Uterus (tissue), 4 donors: ENCODE measurements around the gene RANBP1. TPM values are rescaled to one million over a fixed set of nuclear protein-coding genes. Genes with fewer than 3 reads are reported as not detected.

Source experiments
- DNase-seq, 2 donors: peaks; one replicate each; pipeline ENCODE4 v3.0.0-alpha.2; 2019 to 2020
- H3K27ac ChIP-seq, 2 donors: fragments of 200-600 bp; sonication (generic); 1 replicate in 1 of 2; 2 replicates in 1 of 2; pipeline ENCODE4 v1.5.1; 2016 to 2018
- H3K27me3 ChIP-seq, 2 donors: fragments of 200-600 bp; sonication (generic); one replicate each; pipeline ENCODE4 v1.5.1; 2018 to 2019; ENCODE audit warnings: control low read depth in 1 of 2
- H3K36me3 ChIP-seq, 2 donors: fragments of 200-600 bp; sonication (generic); one replicate each; pipeline ENCODE4 v1.5.1; 2019; ENCODE audit warnings: control low read depth in 1 of 2
- H3K4me1 ChIP-seq, 2 donors: fragments of 200-600 bp; sonication (generic); one replicate each; pipeline ENCODE4 v1.5.1; 2018 to 2019; ENCODE audit warnings: control low read depth in 1 of 2
- H3K4me3 ChIP-seq, 2 donors: fragments of 200-600 bp; sonication (generic); 1 replicate in 1 of 2; 2 replicates in 1 of 2; pipeline ENCODE4 v1.5.1; 2018 to 2019; ENCODE audit warnings: mild to moderate bottlenecking in 1 of 2
- H3K9me3 ChIP-seq, 2 donors: fragments of 200-600 bp; sonication (generic); one replicate each; pipeline ENCODE4 v1.5.1; 2019; ENCODE audit warnings: control low read depth in 1 of 2
- CTCF ChIP-seq, 4 experiments: fragments of 200-600 bp in 2 of 4; fragments of 450-650 bp in 2 of 4; sonication (generic) in 2 of 4; IDR thresholded peaks; one replicate each; pipeline ENCODE4 v1.5.1; 2016 to 2019; ENCODE audit warnings: antibody characterized with exemption in 4 of 4, mild to moderate bottlenecking in 2 of 4, moderate library complexity in 1 of 4
- POLR2A ChIP-seq, 2 donors: fragments of 450-650 bp; IDR thresholded peaks; one replicate each; pipeline ENCODE4 v1.6.1; 2016; ENCODE audit warnings: antibody characterized with exemption in 2 of 2, mild to moderate bottlenecking in 1 of 2, moderate library complexity in 1 of 2
- intact Hi-C: fragments of 100-400 bp; cut with DNase I; formaldehyde crosslinking; loops from one replicate; pipeline ENCODE4 v1.15.1; 2023; ENCODE audit warnings: low total_unique reads
- total RNA-seq, 4 donors: library from RNA; depleted of rRNA in 3 of 4; stranded (reverse); fragments of >200 nt in 3 of 4; gene quantifications; one replicate each; pipeline versions ENCODE4 v1.1.0 to v1.2.4, GENCODE V29; 2014 to 2023
- donor health status: DM: yes; HTN: yes; CAD: no.

RANBP1 gene
- total RNA-seq, 4 donors from 2014 or later = 57.6 to 233 (median 135) TPM

- H3K9me3 ChIP-seq = no peaks in the 10 kb centered on the region
- intact Hi-C loops = no loop called here
- H3K27me3 ChIP-seq = no peaks in the 10 kb centered on the region
- no peak overlapping the region for H3K4me3 ChIP-seq
- H3K36me3 ChIP-seq = no peaks in the 10 kb centered on the region
- no peak for DNase-seq
- no peak for TF ChIP-seq POLR2A (IDR thresholded peaks at IDR 0.05)
- TF ChIP-seq CTCF (IDR thresholded peaks at IDR 0.05) = no peak
- no peaks in the 10 kb centered on the region for H3K4me1 ChIP-seq
- no peak overlapping the region for H3K27ac ChIP-seq
These were observed 33.6 kb downstream of the RANBP1 start for GRCh38 chr22:20149257-20150250.

- TF ChIP-seq CTCF (IDR thresholded peaks at IDR 0.05) = no peak
- no peak for TF ChIP-seq POLR2A (IDR thresholded peaks at IDR 0.05)
- intact Hi-C loops = no loop called here
- no peak for DNase-seq
- H3K4me3 ChIP-seq = no peak within 1 kb of the TSS
- H3K27me3 ChIP-seq = no peaks in the 10 kb centered on the region
- H3K36me3 ChIP-seq = no peaks in the 10 kb centered on the region
- H3K9me3 ChIP-seq = no peaks in the 10 kb centered on the region
- H3K27ac ChIP-seq = no peak within 1 kb of the TSS
- no peaks in the 10 kb centered on the region for H3K4me1 ChIP-seq
These were observed 34.7 kb downstream of the RANBP1 start, which contains the start of gene CCDC188 for GRCh38 chr22:20150381-20151275. Gene CCDC188, minus strand, starts transcription at chr22:20151055. Its CDS starts 69 bp downstream, at chr22:20150986.

DNA sequence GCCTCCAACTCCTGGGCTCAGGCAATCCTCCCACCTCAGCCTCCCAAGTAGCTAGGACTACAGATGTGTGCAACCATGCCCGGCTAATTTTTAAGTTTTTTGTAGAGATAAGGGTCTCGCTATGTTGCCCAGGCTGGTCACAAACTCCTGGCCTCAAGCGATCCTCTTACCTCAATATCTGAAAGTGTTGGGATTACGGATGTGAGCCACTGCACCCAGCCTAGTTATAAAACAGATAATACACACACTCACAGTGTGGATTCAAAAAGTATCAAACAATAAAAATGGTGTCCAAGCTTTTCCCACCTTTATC is 35.3 kb downstream of the RANBP1 start:
- no peak for DNase-seq
- Histone ChIP-seq H3K27ac (no peak overlapping the region), H3K4me1 (no peaks in the 10 kb centered on the region), H3K27me3 (no peaks in the 10 kb centered on the region), H3K4me3 (no peak overlapping the region), H3K36me3 (no peaks in the 10 kb centered on the region), H3K9me3 (no peaks in the 10 kb centered on the region)
- intact Hi-C loops = no loop called here
- TF ChIP-seq CTCF (IDR thresholded peaks at IDR 0.05) (no peak), POLR2A (IDR thresholded peaks at IDR 0.05) (no peak)

- intact Hi-C loops = no loop called here
- no peaks in the 10 kb centered on the region for H3K9me3 ChIP-seq
- TF ChIP-seq CTCF (IDR thresholded peaks at IDR 0.05) (no peak), POLR2A (IDR thresholded peaks at IDR 0.05) (no peak)
- H3K27me3 ChIP-seq = no peaks in the 10 kb centered on the region
- DNase-seq = no peak
- no peaks in the 10 kb centered on the region for H3K4me1 ChIP-seq
- no peak overlapping the region for H3K4me3 ChIP-seq
- no peak overlapping the region for H3K27ac ChIP-seq
- no peaks in the 10 kb centered on the region for H3K36me3 ChIP-seq
These were observed 36.6 kb downstream of the RANBP1 start for GRCh38 chr22:20152464-20152890.
